ENCODE data around the gene PDE8A.

Gene PDE8A

DNA sequence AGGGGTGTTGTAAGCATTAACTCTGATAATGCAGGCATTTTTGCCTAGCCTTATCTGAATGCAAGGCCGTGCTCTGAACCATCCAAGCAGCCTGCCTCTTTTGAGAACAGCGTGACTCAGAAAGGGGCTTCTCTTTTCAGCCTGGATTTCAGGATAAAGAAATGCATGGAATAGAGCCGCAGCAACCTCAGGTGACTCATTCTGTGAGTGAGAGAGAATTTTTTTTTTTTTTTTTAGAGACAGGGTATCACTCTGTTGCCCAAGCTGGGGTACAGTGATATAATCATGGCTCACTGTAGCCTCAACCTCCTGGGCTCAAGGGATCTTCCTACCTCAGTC, 20.6 kb upstream of the PDE8A start:
- H3K36me3 ChIP-seq (ENCODE audit: control insufficient read depth in 2 of 2, insufficient read depth in 1 of 2, low read length in 2 of 2), result no peaks in the 10 kb centered on the region
- H3K9me3 ChIP-seq (ENCODE audit: control insufficient read depth, insufficient read depth, low read depth, low read length), result no peaks in the 10 kb centered on the region
- POLR2A ChIA-PET, result no interaction called here
- H3K4me3 ChIP-seq (ENCODE audit: low read depth, low read length), result no peak overlapping the region
- TF ChIP-seq ZBTB8A (tag by site-specific recombination; IDR thresholded peaks at IDR 0.05) (no peak), ZNF132 (tag by site-specific recombination; IDR thresholded peaks at IDR 0.05; ENCODE audit: borderline replicate concordance) (no peak), EGR2 (tag by site-specific recombination; IDR thresholded peaks at IDR 0.05; ENCODE audit: low read depth) (no peak)
- TF ChIP-seq, protein P1, sequence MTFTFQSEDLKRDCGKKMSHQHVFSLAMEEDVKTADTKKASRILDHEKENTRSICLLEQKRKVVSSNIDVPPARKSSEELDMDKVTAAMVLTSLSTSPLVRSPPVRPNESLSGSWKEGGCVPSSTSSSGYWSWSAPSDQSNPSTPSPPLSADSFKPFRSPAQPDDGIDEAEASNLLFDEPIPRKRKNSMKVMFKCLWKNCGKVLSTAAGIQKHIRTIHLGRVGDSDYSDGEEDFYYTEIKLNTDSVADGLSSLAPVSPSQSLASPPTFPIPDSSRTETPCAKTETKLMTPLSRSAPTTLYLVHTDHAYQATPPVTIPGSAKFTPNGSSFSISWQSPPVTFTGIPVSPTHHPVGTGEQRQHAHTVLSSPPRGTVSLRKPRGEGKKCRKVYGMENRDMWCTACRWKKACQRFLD (tag by site-specific recombination; IDR thresholded peaks at IDR 0.05), result no peak
- H3K27ac ChIP-seq (ENCODE audit: extremely low read depth, low read depth, low read length), result no peak overlapping the region
- H3K4me1 ChIP-seq (ENCODE audit: control insufficient read depth, insufficient read depth, low read length), result no peaks in the 10 kb centered on the region
- CTCF ChIA-PET, result interaction anchor here (1.2 kb wide), 1 partner anchor 11 kb away, joined by 4 read pairs; no protein-coding TSS in a partner anchor

DNA sequence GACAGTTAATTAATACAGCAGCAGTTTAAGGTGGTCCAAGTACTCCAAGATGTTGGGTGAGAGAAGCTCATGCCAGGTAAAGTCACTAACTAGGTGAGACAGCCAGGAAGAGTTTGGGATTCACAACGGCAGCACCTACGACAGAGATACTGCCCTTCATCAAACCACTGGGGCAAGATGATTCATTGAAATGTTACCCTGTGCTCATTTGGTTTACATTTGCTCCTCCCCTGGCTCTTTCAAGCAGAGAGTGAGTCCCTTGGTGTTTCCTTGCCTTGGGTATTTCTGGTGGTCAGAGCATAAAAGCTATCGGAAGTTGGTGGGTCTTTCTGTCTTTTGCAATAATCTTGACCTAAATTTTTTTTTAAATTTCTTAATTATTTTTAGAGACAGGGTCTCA, 19.9 kb upstream of the PDE8A start:
- TF ChIP-seq ZNF184 (tag by site-specific recombination; IDR thresholded peaks at IDR 0.05) (no peak), ZNF311 (tag by site-specific recombination; IDR thresholded peaks at IDR 0.05; ENCODE audit: borderline replicate concordance) (no peak), ZNF114 (tag by site-specific recombination; IDR thresholded peaks at IDR 0.05) (no peak), ZNF2 (tag by site-specific recombination; IDR thresholded peaks at IDR 0.05) (no peak), ZEB2 (tag by site-specific recombination; IDR thresholded peaks at IDR 0.05) (no peak), ZNF677 (tag by site-specific recombination; IDR thresholded peaks at IDR 0.05) (no peak), GLI2 (tag by site-specific recombination; IDR thresholded peaks at IDR 0.05; ENCODE audit: borderline replicate concordance, low read depth) (no peak), ZFP69B (tag by site-specific recombination; IDR thresholded peaks at IDR 0.05) (no peak), HOXA7 (CRISPR knock-in tag; IDR thresholded peaks at IDR 0.05; ENCODE audit: borderline replicate concordance) (no peak), ZNF302 (tag by site-specific recombination; IDR thresholded peaks at IDR 0.05; ENCODE audit: low read depth) (no peak)
- TF ChIP-seq, protein P2, sequence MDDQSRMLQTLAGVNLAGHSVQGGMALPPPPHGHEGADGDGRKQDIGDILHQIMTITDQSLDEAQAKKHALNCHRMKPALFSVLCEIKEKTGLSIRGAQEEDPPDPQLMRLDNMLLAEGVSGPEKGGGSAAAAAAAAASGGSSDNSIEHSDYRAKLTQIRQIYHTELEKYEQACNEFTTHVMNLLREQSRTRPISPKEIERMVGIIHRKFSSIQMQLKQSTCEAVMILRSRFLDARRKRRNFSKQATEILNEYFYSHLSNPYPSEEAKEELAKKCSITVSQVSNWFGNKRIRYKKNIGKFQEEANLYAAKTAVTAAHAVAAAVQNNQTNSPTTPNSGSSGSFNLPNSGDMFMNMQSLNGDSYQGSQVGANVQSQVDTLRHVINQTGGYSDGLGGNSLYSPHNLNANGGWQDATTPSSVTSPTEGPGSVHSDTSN (CRISPR knock-in tag; IDR thresholded peaks at IDR 0.05), result no peak
- TF ChIP-seq, protein P3, sequence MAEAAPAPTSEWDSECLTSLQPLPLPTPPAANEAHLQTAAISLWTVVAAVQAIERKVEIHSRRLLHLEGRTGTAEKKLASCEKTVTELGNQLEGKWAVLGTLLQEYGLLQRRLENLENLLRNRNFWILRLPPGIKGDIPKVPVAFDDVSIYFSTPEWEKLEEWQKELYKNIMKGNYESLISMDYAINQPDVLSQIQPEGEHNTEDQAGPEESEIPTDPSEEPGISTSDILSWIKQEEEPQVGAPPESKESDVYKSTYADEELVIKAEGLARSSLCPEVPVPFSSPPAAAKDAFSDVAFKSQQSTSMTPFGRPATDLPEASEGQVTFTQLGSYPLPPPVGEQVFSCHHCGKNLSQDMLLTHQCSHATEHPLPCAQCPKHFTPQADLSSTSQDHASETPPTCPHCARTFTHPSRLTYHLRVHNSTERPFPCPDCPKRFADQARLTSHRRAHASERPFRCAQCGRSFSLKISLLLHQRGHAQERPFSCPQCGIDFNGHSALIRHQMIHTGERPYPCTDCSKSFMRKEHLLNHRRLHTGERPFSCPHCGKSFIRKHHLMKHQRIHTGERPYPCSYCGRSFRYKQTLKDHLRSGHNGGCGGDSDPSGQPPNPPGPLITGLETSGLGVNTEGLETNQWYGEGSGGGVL (tag by site-specific recombination; IDR thresholded peaks at IDR 0.05), result no peak
- TF ChIP-seq, protein P4, sequence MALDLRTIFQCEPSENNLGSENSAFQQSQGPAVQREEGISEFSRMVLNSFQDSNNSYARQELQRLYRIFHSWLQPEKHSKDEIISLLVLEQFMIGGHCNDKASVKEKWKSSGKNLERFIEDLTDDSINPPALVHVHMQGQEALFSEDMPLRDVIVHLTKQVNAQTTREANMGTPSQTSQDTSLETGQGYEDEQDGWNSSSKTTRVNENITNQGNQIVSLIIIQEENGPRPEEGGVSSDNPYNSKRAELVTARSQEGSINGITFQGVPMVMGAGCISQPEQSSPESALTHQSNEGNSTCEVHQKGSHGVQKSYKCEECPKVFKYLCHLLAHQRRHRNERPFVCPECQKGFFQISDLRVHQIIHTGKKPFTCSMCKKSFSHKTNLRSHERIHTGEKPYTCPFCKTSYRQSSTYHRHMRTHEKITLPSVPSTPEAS (tag by site-specific recombination; IDR thresholded peaks at IDR 0.05), result no peak
- CTCF ChIA-PET, result interaction anchor here (0.6 to 1.2 kb wide), 3 partner anchors 12 to 49 kb away, joined by 4 to 5 read pairs (median 4); no protein-coding TSS in a partner anchor

DNA sequence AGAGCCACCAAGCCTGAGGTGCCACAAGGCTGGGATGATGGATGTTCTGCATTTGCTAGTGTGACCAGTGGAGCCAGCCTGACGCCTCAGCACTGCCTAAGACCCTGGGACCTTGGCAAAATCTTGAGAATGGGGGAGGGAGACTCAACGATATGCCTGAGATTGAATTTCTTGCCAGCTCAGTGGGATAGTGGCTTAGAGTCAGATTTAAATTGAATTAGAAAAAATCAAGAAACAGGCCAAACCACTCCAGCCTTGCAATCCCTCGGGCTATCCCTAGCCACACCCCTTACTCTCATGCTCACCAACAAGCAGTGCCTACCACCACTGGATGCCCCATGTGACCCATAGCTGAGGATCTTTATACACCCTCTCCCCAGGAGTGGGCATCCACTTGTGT, 18.7 kb upstream of the PDE8A start:
- H3K4me1 ChIP-seq (ENCODE audit: control insufficient read depth, insufficient read depth, low read length), result no peaks in the 10 kb centered on the region
- H3K9me3 ChIP-seq (ENCODE audit: control insufficient read depth, insufficient read depth, low read depth, low read length), result no peaks in the 10 kb centered on the region
- H3K4me3 ChIP-seq (ENCODE audit: low read depth, low read length), result no peak overlapping the region
- no peak overlapping the region for H3K27ac ChIP-seq (ENCODE audit: extremely low read depth, low read depth, low read length)
- no peaks in the 10 kb centered on the region for H3K36me3 ChIP-seq (ENCODE audit: control insufficient read depth in 2 of 2, insufficient read depth in 1 of 2, low read length in 2 of 2)
- no peak for TF ChIP-seq OVOL3 (tag by site-specific recombination; IDR thresholded peaks at IDR 0.05)
- POLR2A ChIA-PET, result no interaction called here
- CTCF ChIA-PET, result interaction anchor here (1.0 kb wide), 2 partner anchors 48 to 206 kb away, joined by 3 read pairs; no protein-coding TSS in a partner anchor

More for the DNA sequence above, 19.9 kb upstream of the PDE8A start:
- H3K9me3 ChIP-seq (ENCODE audit: control insufficient read depth, insufficient read depth, low read depth, low read length), result no peaks in the 10 kb centered on the region
- H3K4me3 ChIP-seq (ENCODE audit: low read depth, low read length), result no peak overlapping the region
- no peak overlapping the region for H3K27ac ChIP-seq (ENCODE audit: extremely low read depth, low read depth, low read length)
- POLR2A ChIA-PET, result no interaction called here
- H3K4me1 ChIP-seq (ENCODE audit: control insufficient read depth, insufficient read depth, low read length), result no peaks in the 10 kb centered on the region
- H3K36me3 ChIP-seq (ENCODE audit: control insufficient read depth in 2 of 2, insufficient read depth in 1 of 2, low read length in 2 of 2), result no peaks in the 10 kb centered on the region
